H7 (cell line): ENCODE results near the gene RABL6. TPM values are rescaled to one million over a fixed set of nuclear protein-coding genes. Genes with fewer than 3 reads are reported as not detected.
"Not testable (repeated sequence)": the region's sequence is repeated elsewhere in the genome, so short reads cannot be mapped to it uniquely, and the experiment has no call there.

Experiments used
- DNase-seq: peaks from one replicate; pipeline ENCODE4 v3.0.0; 2012
- H3K27me3 ChIP-seq: 2 replicates; pipeline ENCODE4 v1.6.0; 2011; ENCODE audit warnings: mild to moderate bottlenecking, low read length; ENCODE audit not compliant: control insufficient read depth, insufficient read depth
- H3K36me3 ChIP-seq: replicated peaks from 2 replicates; pipeline ENCODE4 v1.5.1; 2011; ENCODE audit warnings: low read length; ENCODE audit not compliant: control insufficient read depth, insufficient read depth
- H3K4me3 ChIP-seq: 2 replicates; pipeline ENCODE4 v1.5.1; 2011; ENCODE audit warnings: low read depth, mild to moderate bottlenecking, control low read depth, low read length, moderate library complexity; ENCODE audit not compliant: insufficient read depth
- total RNA-seq: library from RNA; depleted of rRNA; stranded (reverse); fragments of >200 nt; shearing (Covaris generic); gene quantifications from 2 replicates; pipeline ENCODE4 v1.2.3, GENCODE V29; 2014

Gene RABL6
- total RNA-seq, 1 experiment from 2014 or later: 150 TPM

DNA sequence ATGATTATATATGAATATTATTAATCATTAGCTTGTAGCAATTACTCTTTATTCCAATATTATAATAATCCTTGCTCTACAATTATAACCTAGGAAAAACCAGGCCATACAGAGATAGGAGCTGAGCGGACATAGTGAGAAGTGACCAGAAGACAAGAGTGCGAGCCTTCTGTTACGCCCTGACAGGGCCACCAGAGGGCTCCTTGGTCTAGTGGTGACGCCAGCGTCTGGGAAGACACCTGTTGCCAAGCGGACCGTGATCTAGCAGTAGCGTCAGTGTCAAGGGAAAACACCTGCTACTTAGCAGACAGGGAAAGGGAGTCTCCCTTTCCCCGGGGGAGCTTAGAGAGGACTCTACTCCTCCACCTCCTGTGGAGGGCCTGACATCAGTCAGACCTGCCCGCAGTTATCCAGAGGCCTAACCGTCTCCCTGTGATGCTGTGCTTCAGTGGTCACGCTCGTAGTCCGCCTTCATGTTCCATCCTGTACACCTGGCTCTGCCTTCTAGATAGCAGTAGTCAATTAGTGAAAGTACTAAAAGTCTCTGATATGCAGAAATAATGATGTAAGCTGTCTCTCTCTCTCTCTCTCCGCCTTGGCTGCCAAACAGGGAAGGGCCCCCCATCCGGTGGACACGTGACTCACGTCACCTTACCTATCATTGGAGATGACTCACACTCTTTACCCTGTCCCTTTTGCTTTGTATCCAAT lies 41.2 kb upstream of the RABL6 start:
- H3K4me3 ChIP-seq, DNase-seq, H3K27me3 ChIP-seq, H3K36me3 ChIP-seq: not testable (repeated sequence)

DNA sequence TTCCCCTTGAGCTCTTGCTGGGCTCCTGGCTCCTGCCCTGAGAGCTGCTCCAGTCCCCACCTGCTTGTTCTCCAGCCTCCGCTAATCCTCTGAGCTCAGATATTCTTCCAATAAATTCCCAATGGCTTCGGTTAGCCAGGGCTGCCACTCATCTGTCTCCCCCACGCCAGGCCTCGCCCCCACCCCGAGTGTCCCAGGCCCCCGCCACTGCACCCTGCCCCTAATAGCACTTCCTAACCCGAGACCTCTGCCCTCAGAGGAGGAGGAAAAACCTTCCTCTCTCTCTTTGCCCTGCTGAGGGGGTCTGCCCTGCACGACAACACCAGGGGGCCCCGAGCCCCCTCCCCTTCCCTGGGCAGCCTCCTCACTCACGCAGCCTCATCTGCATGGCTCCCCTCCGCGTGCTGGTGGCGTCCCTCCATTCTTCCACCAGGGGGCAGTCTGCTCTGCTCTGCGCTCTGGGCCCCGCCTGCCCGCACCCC lies 38.0 kb upstream of the RABL6 start:
- Histone ChIP-seq H3K27me3 (no peaks in the 10 kb centered on the region; the same call in 1 of the 2 replicates), H3K4me3 (peak overlapping the region; percentile 36; the same call in 1 of the 2 replicates), H3K36me3 (no peaks in the 10 kb centered on the region)
- DNase-seq: peak; percentile 96

DNA sequence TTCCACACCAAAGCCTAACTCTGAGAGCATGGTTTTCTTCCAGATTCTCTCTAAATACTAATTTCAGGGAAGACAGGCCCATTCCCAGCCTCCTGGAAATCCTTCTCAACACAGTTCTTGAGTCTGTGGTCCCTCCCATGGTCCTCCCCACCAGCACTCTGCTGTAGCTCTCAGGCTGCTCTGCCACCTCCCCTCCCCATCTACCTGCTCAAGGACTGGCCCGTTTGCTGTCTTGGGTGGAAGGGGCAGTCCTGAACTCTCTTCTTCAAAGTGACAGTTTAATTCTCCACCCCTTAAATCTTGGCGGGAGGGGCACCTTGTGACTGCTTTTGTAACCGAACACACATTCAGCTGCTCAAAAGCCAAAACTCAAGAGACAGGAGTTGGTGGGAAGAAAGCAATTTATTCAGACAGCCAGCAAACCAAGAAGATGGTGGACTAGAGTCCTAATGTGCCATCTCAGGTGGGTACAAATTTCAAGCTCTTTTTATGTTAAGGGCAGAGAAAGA lies 35.8 kb upstream of the RABL6 start:
- Histone ChIP-seq H3K27me3 (no peaks in the 10 kb centered on the region; the same call in 1 of the 2 replicates), H3K36me3 (no peaks in the 10 kb centered on the region), H3K4me3 (no peak overlapping the region)
- DNase-seq: no peak

DNA sequence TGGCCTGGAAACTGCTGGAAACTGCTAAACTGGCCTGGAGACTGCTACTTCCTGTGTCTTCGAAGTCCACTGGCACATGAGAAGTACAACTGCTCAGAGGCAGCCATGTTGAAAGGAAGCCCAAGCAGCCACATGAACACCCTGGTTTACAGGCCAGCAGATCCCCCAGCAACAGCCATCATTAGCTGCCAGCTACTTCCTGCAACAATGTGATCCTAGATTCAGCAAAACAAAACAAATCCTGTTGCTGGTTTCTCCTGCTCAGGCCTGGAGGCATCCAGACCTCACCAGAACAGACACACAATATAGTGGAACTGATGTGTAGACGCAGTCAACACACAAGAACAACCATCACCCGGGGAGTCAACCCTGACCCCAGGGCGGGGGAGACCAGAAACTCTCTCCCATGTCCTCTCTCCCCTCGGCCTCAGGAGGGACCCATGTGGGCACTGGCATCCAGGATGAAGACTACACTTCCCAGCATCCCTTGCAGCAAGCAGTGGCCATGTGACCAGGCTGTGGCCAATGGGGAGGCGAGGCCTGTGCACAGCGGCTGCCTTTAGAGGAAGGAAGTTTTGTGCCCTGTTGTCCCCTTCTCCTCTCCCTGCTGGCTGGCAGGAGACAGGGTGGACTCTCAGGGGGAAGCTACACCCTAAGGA lies 34.2 kb upstream of the RABL6 start:
- no peaks in the 10 kb centered on the region; the same call in 1 of the 2 replicates for H3K27me3 ChIP-seq
- peak; percentile 88 for DNase-seq
- no peaks in the 10 kb centered on the region for H3K36me3 ChIP-seq
- H3K4me3 ChIP-seq: no peak overlapping the region

DNA sequence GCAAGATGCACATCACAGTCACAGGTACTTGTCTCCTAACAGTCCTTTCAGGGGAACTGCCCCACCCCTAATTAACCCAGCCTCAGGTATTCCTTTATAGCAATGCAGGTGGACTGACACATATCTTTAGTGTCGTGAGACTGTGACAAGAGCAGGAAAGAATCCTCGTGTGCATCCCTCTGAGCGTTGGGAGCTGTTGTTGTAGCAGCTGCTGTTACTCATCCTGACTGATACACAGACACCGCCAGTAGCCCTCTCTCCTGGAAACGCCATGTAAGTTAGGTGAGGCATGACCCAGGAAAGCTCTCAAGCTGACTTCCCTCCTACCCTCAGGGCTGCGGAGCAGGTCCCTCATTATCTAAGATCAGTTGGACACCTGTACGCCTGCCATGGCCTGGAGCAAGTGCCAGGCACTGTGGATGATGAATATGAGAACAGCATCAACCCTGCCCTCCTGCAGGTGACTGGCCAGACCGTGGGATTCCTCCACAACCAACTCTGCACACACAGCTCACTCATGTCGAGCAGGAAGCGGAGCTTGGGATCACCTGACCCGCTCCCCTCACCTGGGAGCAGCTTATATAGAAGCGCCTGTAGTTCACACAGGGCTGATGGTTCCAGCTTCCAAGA lies 33.2 kb upstream of the RABL6 start:
- Histone ChIP-seq H3K27me3 (no peaks in the 10 kb centered on the region; the same call in 1 of the 2 replicates), H3K4me3 (no peak overlapping the region), H3K36me3 (no peaks in the 10 kb centered on the region)
- DNase-seq: no peak

DNA sequence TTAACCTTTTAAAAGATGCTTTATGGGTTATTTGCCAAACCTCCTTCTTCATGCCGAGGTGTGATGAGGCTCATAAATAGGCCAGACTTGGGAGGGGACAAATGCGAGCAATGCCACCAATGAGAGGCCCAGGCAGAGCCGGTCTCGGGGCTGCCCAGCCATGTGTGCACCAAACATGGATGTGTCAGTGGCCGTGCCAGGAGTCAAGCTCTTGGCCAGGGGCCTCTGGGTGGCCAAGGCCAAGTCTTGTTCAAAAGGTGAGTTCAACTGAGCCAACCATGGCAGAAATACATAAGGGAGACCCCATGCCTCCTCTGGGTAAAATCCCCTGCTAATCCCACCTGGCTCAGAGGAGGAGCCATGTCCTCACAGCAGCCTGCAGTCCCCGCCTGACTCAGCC lies 32.6 kb upstream of the RABL6 start:
- H3K27me3 ChIP-seq: no peaks in the 10 kb centered on the region; the same call in 1 of the 2 replicates
- H3K36me3 ChIP-seq: no peaks in the 10 kb centered on the region
- H3K4me3 ChIP-seq: no peak overlapping the region
- DNase-seq: no peak

DNA sequence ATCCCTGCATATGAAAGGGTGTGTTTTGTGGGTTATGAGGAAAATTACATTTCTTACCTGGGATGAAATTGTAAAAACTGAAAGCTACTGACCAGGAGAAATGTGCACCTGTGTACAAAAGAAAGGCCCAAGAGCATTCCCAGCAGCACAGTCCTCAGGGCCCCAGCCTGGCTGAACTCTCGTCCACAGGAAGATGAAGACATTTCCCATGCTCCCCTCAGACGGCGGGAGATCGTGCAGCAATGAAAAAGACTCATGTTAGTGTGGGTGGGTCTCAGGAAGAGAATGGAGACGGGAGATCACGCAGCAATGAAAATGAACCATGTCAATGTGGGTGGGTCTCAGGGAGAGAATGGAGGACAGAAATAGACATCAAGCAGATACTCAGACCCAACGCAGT lies 30.8 kb upstream of the RABL6 start:
- DNase-seq: no peak
- Histone ChIP-seq H3K36me3 (no peaks in the 10 kb centered on the region), H3K27me3 (no peaks in the 10 kb centered on the region; the same call in 1 of the 2 replicates), H3K4me3 (no peak overlapping the region)

DNA sequence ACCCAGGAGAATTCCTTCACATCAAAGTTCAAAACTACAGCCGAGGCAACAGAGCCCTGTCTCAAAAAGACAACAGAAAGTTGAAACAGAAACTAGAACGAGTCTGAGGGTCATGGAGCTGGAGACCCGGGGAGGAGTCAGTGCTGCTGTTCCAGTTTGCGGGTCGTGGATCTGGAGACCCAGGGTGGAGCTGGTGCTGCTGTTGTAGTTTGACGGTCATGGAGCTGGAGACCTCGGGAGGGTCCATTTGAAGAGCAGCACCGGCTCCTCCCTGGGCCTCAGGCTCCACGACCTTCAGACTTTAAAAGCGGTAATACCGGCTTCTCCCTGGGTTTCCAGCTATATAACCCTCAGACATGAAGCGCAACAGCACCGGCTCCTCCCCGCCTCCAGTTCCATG lies 30.4 kb upstream of the RABL6 start:
- no peaks in the 10 kb centered on the region for H3K36me3 ChIP-seq
- H3K4me3 ChIP-seq: no peak overlapping the region
- DNase-seq: no peak
- no peaks in the 10 kb centered on the region; the same call in 1 of the 2 replicates for H3K27me3 ChIP-seq

DNA sequence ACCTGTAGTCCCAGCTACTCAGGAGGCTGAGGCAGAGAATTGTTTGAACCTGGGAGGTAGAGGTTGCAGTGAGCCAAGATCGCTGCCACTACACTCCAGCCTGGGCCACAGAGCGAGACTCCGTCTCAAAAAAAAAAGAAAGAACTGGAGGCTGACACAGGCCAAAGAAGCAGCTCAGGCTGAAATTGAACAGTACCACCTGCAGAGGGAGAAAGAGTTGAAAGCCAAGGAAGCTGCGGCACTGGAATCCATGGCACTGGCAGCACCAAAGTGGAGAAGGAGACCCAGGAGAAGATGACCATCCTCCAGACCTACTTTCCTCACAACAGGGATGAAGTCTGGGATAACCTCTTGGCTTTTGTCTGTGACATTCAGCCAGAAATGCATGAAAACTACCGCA lies 27.9 kb upstream of the RABL6 start:
- H3K36me3 ChIP-seq: no peaks in the 10 kb centered on the region
- H3K27me3 ChIP-seq: no peaks in the 10 kb centered on the region
- H3K4me3 ChIP-seq: no peak overlapping the region
- no peak for DNase-seq

DNA sequence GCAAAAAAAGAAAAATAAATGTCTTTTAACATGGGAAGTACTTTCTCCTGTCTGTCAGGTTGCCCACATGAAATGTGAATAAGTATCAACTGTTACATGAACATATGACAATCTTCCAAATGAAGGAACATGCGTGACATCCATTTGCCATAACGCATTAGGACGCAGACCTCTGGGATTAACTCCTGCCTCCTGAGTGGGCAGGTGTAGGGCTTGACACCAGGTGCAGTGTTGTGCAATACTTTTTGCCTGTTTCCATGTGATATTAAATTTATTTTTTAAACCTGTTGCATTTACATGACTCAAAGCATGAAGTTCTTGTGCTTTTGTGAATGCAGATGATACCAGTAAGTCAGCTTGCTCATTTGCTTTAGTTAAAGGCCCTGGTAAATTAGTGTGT lies 25.3 kb upstream of the RABL6 start:
- H3K27me3 ChIP-seq: no peaks in the 10 kb centered on the region
- DNase-seq: no peak

DNA sequence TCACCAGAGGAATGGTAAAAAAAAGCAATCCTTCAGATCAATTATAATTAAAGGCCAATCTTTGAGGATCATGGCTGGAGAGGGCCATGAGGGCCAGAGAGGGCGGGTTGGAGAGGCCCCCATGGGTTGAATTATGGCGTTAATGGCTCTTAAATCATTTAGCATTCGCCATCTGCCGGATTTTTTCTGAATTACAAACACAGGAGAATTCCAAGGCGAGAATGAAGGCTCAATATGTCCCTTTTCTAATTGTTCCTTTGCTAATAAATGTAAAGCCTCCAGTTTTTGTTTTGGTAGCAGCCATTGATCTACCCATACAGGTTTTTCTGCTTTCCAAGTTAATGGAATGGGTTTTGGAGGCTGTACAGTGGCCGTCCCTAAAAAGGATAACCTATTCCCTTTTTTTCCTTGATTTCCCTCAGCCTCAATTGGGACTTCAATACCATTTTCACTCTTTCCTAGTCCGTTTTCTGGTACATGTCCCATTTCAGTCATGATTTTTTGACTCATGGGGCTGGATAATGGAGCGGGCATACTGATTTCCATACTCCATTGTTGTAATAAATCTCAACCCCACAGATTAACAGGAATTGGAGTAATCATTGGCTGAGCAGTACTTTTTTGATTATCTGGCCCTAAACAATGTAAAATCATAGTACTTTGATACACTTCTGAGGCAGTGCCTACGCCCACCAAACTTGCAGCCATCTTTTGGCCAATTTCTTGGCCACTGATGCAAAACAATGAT lies 23.3 kb upstream of the RABL6 start:
- peak; percentile 68 for DNase-seq
- Histone ChIP-seq H3K36me3 (no peaks in the 10 kb centered on the region), H3K27me3 (no peaks in the 10 kb centered on the region), H3K4me3 (no peak overlapping the region)

More for the DNA sequence above, 25.3 kb upstream of the RABL6 start:
- no peaks in the 10 kb centered on the region for H3K36me3 ChIP-seq
- H3K4me3 ChIP-seq: no peak overlapping the region

DNA sequence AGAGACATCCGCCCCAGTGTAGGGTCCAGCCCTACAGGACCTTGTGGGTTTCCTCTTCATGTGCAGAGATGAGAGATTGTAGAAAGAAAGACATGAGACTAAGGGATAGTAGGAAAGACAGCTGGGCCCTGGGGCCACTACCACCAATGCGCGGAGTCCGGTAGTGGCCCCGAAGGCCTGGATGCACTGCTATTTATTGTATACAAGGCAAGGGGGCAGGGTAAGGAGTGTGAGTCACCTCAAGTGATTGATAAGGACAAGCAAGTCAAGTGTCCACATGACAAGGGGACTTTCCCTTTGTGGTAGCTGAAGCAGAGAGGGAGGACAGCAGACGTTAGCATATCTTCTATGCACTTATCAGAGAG lies 22.8 kb upstream of the RABL6 start:
- no peaks in the 10 kb centered on the region for H3K27me3 ChIP-seq
- DNase-seq: no peak
- H3K36me3 ChIP-seq: no peaks in the 10 kb centered on the region
- no peak overlapping the region for H3K4me3 ChIP-seq

DNA sequence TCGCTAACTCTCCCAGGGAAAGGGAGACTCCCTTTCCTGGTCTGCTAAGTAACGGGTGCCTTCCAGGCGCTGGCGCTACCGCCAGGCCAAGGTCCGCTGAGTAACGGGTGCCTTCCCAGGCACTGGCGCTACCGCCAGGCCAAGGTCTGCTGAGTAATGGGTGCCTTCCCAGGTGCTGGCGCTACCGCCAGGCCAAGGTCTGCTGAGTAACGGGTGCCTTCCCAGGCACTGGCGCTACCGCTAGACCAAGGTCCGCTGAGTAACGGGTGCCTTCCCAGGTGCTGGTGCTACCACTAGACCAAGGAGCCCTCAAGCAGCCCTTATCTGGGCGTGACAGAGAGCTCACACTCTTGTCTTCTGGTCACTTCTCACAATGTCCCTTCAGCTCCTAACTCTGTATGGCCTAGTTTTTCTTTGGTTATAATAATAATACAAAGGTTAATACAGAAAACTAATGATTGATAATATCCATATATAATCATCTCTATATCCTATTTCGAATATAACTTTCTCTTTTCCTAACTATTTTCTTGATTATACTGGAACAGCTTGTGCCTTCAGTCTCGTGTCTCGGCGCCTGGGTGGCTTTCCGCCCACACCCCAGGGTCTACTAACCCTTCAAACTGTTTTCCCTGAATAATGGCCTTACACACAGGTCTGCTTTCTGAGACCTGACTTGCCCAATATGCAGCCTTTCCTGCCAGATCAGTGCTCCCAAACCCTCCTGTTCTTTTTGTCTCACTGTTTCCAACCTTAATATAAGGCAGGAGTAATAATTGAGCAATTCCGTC lies 22.0 kb upstream of the RABL6 start:
- not testable (repeated sequence) for H3K27me3 ChIP-seq, DNase-seq, H3K4me3 ChIP-seq, H3K36me3 ChIP-seq

DNA sequence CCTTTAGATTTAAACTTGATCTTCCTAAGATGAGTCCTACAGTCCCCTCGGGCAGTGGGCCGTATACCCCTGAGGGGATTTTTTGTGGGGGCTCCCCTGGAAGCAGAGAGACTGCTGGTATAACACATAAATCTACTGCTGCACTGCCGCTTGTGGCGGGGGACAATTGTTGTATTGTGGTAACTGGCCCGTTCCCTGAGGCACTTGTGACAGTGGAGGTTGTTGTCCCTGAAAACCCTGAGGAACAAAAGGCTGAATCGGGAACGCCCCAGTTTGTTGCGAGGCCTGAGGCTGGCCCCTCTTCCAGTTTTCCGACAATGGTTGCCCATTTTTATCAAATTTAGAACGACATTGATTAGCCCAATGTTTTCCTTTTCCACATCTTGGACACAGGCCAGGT lies 21.3 kb upstream of the RABL6 start:
- no peak overlapping the region for H3K4me3 ChIP-seq
- DNase-seq: no peak
- no peaks in the 10 kb centered on the region for H3K36me3 ChIP-seq
- H3K27me3 ChIP-seq: no peaks in the 10 kb centered on the region
